ENCODE data around the gene INPPL1. TPM values are rescaled to one million over a fixed set of nuclear protein-coding genes. Genes with fewer than 3 reads are reported as not detected.
"Not testable (repeated sequence)": the region's sequence is repeated elsewhere in the genome, so short reads cannot be mapped to it uniquely, and the experiment has no call there.

Gene INPPL1
- polyA plus RNA-seq, 1 donor (not counting 4 experiments of a cell fraction or from before 2014, with no cell fraction given): 44.0 TPM

DNA sequence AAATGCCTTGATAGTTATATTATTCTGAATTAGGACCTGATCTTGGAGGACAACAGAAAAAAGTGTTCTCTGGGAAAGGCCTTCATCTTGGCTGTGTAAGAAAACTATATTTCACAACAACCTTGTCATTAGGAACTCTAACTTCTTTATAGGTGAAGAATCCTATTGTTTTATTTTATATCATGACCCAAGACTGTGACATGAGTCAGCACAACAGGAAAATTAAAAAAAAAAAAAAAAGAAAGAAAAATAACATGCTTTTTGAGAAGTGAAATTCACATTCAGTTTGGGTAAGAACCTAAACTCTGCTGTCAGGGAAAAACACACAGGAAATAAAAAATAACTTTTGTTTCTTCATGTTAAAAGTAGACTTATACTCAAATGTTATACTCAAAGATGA lies 19.7 kb upstream of the INPPL1 start:
- dilution Hi-C loops (cut with MboI; ENCODE audit: extremely low pct_ligation_motif_present, low sequenced_read_pairs): no loop called here

GRCh38 chr11:72206794-72207193 lies 17.8 kb upstream of the INPPL1 start:
- H3K27me3 ChIP-seq (ENCODE audit: control insufficient read depth, extremely low read depth, insufficient read depth, low read length); H3K4me2 ChIP-seq (ENCODE audit: control insufficient read depth, extremely low read depth, insufficient read depth, low read depth, low read length); DNase-seq (ENCODE audit: low read depth, low spot score); H3K4me1 ChIP-seq (ENCODE audit: control insufficient read depth, extremely low read depth, insufficient read depth, low read length); H4K20me1 ChIP-seq (ENCODE audit: control insufficient read depth, extremely low read depth, insufficient read depth, low read length); H3K36me3 ChIP-seq (ENCODE audit: control insufficient read depth in 2 of 2, extremely low read depth in 1 of 2, insufficient read depth in 2 of 2, low read length in 2 of 2); H3K9ac ChIP-seq (ENCODE audit: control insufficient read depth, extremely low read depth, insufficient read depth, low read length); H3K4me3 ChIP-seq (ENCODE audit: control insufficient read depth in 2 of 3, extremely low read depth in 1 of 3, insufficient read depth in 2 of 3, low read depth in 1 of 3, low read length in 3 of 3); H3K27ac ChIP-seq (ENCODE audit: control insufficient read depth, insufficient read depth, low read length); H3K79me2 ChIP-seq (ENCODE audit: control insufficient read depth, insufficient read depth, low read length); dilution Hi-C loops (cut with MboI; ENCODE audit: extremely low pct_ligation_motif_present, low sequenced_read_pairs); H2AFZ ChIP-seq (ENCODE audit: control insufficient read depth, low read length); H3K9me1 ChIP-seq (ENCODE audit: control insufficient read depth, extremely low read depth, insufficient read depth, low read length); H3K9me3 ChIP-seq (ENCODE audit: control insufficient read depth, low read depth, low read length); FAIRE-seq: not testable (repeated sequence)

More for the DNA sequence above, 19.7 kb upstream of the INPPL1 start:
- Histone ChIP-seq H3K79me2 (ENCODE audit: control insufficient read depth, insufficient read depth, low read length) (no peaks in the 10 kb centered on the region), H4K20me1 (ENCODE audit: control insufficient read depth, extremely low read depth, insufficient read depth, low read length) (no peaks in the 10 kb centered on the region), H3K4me3 (ENCODE audit: control insufficient read depth in 2 of 3, extremely low read depth in 1 of 3, insufficient read depth in 2 of 3, low read depth in 1 of 3, low read length in 3 of 3) (no peak overlapping the region), H3K9me3 (ENCODE audit: control insufficient read depth, low read depth, low read length) (no peaks in the 10 kb centered on the region), H3K4me2 (ENCODE audit: control insufficient read depth, extremely low read depth, insufficient read depth, low read depth, low read length) (no peak overlapping the region), H2AFZ (ENCODE audit: control insufficient read depth, low read length) (no peak overlapping the region), H3K36me3 (ENCODE audit: control insufficient read depth in 2 of 2, extremely low read depth in 1 of 2, insufficient read depth in 2 of 2, low read length in 2 of 2) (no peaks in the 10 kb centered on the region), H3K9ac (ENCODE audit: control insufficient read depth, extremely low read depth, insufficient read depth, low read length) (no peak overlapping the region), H3K4me1 (ENCODE audit: control insufficient read depth, extremely low read depth, insufficient read depth, low read length) (peaks cover 3% of the 10 kb centered on the region), H3K27ac (ENCODE audit: control insufficient read depth, insufficient read depth, low read length) (no peak overlapping the region), H3K9me1 (ENCODE audit: control insufficient read depth, extremely low read depth, insufficient read depth, low read length) (no peaks in the 10 kb centered on the region), H3K27me3 (ENCODE audit: control insufficient read depth, extremely low read depth, insufficient read depth, low read length) (no peaks in the 10 kb centered on the region)
- no peak for DNase-seq (ENCODE audit: low read depth, low spot score)
- TF ChIP-seq EZH2 (IDR thresholded peaks at IDR 0.05; ENCODE audit: low read length): no peak
- TF ChIP-seq CTCF (optimal IDR thresholded peaks at IDR 0.05 in 1 of 3, IDR thresholded peaks at IDR 0.05 in 1 of 3, conservative IDR thresholded peaks at IDR 0.05 in 1 of 3; ENCODE audit: extremely low read depth in 1 of 3, insufficient read depth in 2 of 3, low read length in 3 of 3): no peak
- no peak for FAIRE-seq

DNA sequence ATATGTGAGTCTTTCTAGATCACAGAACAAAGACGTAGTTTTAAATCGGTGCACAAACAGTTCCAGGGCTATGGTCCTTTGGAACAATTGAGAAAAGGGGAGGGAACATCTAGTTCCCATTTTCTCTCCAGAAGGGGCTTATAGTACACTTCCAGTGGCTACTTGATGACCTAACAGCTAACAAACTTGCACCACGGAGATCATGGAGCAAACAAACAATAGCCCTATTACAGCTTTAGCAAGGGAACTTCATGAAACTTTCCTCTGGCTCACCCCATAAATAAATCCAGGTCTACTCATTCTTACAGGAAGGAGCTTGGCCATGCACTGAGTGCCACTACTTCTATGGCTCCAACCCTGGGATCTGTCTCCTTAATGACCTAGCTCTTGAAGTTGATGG lies 16.3 kb upstream of the INPPL1 start:
- Histone ChIP-seq H2AFZ (ENCODE audit: control insufficient read depth, low read length) (no peak overlapping the region), H3K27me3 (ENCODE audit: control insufficient read depth, extremely low read depth, insufficient read depth, low read length) (no peaks in the 10 kb centered on the region), H4K20me1 (ENCODE audit: control insufficient read depth, extremely low read depth, insufficient read depth, low read length) (no peaks in the 10 kb centered on the region), H3K36me3 (ENCODE audit: control insufficient read depth in 2 of 2, extremely low read depth in 1 of 2, insufficient read depth in 2 of 2, low read length in 2 of 2) (no peaks in the 10 kb centered on the region), H3K79me2 (ENCODE audit: control insufficient read depth, insufficient read depth, low read length) (no peaks in the 10 kb centered on the region), H3K9me1 (ENCODE audit: control insufficient read depth, extremely low read depth, insufficient read depth, low read length) (no peaks in the 10 kb centered on the region), H3K4me3 (ENCODE audit: control insufficient read depth in 2 of 3, extremely low read depth in 1 of 3, insufficient read depth in 2 of 3, low read depth in 1 of 3, low read length in 3 of 3) (no peak overlapping the region), H3K4me2 (ENCODE audit: control insufficient read depth, extremely low read depth, insufficient read depth, low read depth, low read length) (no peak overlapping the region), H3K9ac (ENCODE audit: control insufficient read depth, extremely low read depth, insufficient read depth, low read length) (no peak overlapping the region), H3K4me1 (ENCODE audit: control insufficient read depth, extremely low read depth, insufficient read depth, low read length) (no peaks in the 10 kb centered on the region), H3K9me3 (ENCODE audit: control insufficient read depth, low read depth, low read length) (no peaks in the 10 kb centered on the region), H3K27ac (ENCODE audit: control insufficient read depth, insufficient read depth, low read length) (no peak overlapping the region)
- no peak for TF ChIP-seq CTCF (optimal IDR thresholded peaks at IDR 0.05 in 1 of 3, IDR thresholded peaks at IDR 0.05 in 1 of 3, conservative IDR thresholded peaks at IDR 0.05 in 1 of 3; ENCODE audit: extremely low read depth in 1 of 3, insufficient read depth in 2 of 3, low read length in 3 of 3)
- no peak for TF ChIP-seq EZH2 (IDR thresholded peaks at IDR 0.05; ENCODE audit: low read length)
- FAIRE-seq: no peak
- dilution Hi-C loops (cut with MboI; ENCODE audit: extremely low pct_ligation_motif_present, low sequenced_read_pairs): no loop called here
- no peak for DNase-seq (ENCODE audit: low read depth, low spot score)
